ENCODE results near the gene CACFD1.

The CACFD1 gene

DNA sequence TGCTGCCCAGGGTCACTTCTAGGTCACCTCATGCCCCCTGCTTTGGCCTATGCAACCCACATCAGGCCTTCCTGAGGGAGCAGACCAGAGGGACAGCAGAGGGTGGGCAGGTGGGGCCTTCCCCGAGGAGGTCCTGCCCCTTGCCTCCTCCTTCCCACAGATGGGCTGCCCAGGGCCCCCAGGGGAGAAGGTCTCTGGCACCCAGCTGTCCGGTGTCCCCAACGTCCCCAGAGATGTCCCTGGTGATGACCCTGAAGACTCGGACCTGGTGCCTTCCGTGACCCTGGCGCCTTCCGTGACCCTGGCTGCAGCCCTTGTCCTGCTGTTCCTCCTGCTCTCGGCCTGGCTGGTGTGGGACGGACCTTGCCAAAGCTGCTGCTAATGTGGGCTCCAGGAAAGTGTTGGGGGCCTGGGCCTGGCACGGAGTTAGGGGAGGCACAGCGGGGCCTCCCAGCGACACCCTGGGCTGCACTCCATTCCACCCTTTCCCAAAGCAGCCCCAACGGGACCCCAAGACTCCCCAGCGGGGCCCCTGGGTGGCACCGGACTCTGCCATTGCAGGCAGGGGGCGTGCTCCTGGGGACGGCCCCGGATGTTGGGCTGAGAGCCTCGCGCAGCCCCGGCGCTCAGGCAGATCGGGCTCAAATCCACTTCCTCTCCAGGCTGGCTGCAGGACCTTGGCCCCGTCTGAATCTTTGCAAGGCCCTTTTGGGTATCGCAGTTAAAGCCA lies 25.9 kb downstream of the CACFD1 start:
- no peak for DNase-seq

DNA sequence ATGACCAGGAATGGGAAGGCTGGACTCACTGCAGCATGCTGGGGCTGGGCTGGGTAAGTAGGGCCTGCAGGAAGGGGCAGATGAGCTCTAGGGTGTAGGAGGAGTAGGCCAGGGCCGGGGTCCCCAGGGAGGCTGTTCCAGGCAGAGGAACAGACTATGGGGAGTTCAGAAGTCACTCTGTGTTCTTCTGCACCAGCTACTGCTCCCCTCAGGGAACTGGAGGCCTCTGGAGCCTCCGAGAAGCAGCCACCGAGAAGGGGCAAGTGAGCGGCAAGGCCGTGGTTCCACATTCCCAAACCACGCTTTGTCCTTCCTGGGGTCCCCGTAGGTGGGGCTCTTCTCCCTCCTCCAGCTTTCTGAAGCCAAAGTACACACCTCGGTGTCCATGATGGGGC lies 27.6 kb downstream of the CACFD1 start:
- no peak for DNase-seq

DNA sequence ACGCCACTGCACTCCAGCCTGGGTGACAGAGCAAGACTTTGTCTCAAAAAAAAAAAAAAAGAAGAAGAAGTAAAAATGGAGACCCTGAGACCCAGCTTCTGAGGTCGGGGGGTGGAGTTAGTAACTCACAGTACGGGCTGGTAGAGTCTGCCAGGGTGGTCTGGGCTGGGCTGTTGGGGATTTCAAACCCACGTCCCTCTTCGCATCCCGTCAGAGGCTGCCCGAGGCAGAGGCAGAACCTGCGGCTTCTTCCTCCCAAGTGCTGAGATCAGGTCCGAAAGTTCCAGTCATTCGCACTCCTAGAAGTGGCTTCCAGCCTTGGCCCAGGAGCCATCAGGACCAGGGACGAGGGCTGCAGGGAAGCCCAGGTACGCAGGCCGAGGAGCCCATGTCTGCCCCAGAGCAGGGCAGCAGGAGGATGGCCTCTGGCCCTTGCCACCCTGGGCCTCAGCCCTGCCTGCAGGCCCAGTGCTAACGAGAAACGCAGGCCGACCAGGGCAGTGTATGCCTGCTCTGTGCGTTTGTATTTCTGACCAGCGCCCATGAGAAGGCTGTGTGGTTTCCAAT lies 29.0 kb downstream of the CACFD1 start:
- no peak for DNase-seq

DNA sequence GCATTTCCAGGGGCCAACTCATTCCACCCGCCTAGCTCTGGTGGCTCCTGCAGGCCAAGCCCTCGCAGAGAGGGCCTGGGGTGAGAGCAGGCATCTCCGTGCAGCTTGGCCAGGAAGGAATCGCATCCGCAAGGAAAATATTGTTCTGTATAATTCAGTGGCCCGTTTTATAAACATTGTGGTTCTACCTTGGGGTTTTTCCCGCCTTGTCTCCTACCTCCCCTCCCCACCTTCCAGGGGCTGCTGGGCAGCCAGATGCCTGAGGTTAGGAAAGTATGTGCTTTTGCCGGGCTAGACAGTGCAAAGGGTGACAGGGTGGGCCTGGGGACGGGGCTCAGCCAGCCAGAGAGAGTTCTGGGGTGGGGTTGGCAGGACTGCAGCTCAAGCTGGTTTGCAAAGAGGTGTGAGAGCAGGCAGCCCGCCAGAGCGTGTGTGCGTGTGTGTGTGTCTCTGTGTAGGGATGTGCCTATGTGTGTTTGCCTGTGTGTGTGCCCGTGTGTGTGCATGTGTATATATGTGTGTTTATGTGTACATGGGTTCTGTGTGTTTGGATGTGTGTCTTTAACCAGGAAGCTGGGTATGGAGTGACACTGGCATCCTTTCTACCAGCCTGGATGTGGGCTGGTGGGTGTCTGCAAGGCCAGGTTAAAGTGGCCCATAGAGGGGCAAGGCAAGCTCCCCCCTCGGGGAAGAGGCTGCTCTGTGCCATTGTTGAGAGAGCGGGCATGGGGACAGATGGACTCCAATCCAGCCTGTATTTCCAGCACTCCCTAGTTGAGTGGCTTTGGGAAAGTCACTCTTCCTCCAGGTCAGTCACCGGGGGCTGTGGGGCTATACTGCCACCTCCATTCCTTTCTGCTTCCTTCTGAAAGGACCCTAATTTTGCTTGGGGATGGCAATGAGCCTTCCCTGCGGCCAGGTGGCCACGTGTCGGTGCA lies 29.7 kb downstream of the CACFD1 start:
- DNase-seq, result no peak

DNA sequence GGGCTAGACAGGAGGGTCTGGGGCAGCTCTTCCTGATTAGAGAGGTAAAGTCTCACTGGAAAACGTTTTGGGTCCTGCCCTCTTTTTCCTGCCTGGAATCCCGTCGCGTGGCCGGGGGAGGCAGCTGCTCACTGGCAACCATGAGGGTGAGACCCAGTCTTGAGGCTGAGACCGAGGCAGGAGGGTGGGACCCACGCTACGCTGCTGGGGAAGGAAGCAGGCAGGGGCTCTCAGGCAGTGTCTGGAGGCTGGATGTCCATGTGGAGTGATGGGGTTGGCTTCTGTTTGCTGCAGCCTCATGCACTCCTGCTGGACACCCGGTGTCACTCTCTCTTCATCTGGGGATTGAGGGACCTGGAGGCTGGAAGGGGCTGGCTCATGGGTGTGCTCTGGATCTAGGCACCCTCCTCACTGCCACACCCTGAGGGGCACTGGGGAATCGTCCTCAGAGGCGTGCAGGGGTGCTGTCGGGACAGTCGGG lies 30.5 kb downstream of the CACFD1 start:
- no peak for DNase-seq

DNA sequence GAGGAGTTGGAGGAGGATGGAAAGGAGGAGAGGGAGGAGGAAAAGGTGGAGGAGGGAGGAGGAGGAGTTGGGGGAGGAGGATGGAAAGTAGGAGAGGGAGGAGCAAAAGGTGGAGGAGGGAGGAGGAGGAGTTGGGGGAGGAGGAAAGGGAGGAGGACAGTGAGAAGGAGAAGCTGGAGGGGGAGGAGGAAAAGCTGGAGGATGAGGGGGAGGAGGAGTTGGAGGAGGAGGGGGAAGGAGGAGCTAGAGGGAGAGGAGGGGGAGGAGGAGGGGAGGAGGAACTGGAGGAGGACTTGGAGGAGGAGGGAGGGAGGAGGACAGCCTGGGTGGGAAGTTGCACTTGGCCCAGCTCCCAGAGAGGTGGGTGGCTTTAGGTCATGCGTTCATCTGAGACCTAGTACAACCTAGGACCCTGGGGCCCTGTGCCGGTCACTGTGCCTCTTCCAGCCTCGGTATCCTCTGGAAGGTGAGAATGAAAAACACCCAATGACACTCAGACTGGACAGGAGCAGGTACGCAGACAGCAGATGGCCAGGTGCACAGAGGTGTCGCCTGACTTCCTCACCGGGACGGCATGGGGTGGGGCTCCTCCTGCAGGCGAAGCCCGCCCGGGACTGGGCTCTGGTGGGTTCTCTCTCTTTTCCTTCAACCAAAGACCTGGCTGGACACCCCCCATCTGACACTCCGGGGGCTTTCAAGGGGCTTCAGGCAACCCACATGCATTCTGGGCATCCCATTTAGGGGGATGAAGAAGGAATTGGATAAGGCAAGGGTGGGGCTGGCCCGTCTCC lies 31.3 kb downstream of the CACFD1 start:
- DNase-seq, result no peak

DNA sequence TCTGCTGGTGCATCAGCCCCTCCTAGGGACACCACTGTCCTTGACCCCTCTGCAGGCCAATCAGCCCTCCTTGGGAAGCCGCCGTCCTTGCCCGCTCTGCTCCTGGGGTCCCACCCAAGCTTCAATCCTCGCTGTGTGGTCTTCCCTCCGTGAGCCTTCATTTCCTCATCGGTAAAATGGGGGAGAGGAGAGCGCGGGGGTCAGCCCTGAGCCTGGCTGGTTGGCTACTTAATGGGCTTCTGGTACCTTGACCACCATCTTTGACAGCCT lies 31.8 kb downstream of the CACFD1 start:
- no peak for DNase-seq

DNA sequence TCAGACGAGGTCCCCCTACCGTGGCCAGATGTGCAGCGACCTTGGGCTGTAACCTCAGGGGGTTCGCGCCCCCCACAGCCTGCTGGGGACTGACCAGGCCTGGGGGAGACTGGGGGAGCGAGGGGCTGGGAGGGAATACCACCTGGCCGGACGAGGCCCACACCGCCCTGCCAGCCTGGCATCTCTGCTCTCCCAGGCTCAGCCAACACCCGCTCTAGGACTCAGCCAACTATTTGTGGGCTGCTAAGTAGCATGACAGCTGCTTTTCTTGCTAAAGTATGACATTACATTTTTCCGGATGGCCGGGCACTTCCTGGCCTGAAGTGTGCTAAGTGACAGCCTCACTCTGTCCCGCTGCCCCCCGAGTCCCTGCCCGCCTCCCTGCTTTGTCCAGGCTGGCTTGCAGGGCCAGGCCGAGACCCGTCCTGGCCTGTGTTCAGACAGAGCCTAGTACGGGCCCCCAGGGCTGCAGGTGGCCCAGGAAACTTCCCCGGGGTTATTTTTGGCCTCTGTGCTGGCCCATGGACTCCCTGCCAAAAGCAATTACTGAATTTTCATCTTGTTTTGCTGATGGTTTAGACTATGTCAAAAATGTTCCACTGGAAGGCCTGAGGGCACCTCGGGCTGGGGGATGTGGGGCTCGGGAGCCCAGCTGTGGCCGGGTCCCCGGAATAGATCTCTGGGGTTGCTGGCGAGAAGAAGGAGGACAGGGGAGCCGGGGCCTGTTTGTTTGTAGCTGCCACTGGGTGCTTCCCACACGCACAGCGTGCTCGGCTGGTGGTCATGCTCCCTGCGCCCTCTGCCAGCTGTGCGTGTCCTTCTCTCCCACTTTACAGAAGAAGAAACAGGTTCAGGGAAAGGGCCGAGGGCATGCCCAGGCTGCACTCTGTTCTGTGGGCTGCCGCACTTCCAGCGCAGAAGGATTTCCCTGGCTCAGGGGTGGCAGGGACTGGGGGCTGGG lies 32.6 kb downstream of the CACFD1 start:
- no peak for DNase-seq

DNA sequence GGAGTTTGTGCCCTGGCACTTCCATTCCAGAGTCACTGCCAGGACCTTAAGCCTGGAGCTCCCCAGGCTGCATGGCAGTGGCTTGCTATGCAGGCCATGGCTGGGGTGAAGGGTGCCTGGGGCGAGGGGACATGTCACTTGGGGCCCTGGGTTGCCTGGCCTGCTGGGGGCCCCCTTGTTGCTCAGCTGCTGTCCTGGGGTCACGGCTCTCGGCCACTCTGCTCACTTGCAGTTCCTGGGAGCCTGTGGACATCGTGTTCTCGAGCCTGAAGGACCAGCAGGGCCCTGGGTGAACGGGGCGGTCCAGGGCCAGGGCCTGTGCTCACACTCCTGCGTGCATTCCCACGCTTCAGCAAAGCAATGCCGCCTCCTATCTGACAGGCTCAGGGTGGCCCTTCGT lies 33.6 kb downstream of the CACFD1 start:
- DNase-seq, result no peak

DNA sequence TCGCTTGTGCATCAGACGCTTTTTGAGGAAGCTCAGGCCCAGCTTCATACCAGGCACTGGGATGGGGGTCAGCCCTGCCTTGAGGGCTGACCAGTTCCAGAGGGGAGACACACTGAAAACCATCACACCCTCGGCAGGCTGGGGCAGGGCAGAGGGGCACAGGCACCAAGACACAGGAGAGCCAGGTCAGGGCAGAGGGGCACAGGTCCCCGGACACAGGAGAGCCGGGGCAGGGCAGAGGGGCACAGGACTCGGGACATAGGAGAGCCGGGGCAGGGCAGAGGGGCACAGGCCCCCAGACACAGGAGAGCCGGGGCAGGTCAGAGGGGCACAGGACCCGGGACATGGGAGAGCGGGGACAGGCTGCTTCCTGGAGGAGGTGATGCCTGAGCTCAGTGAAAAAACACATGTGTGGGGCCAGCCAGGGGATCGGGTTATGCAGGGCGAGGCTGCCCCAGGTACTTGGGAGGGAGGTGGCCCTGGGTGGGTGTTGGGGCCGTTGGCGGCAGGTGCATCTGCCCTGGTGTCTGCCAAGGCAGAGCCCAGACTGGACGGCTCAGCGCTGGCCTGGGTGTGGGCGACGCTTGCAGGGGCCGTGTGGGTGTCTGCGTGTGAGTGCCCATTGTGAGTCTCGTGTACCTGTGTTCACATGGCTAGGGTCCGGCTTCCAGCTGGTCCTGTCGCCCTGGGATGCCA lies 34.2 kb downstream of the CACFD1 start:
- no peak for DNase-seq

DNA sequence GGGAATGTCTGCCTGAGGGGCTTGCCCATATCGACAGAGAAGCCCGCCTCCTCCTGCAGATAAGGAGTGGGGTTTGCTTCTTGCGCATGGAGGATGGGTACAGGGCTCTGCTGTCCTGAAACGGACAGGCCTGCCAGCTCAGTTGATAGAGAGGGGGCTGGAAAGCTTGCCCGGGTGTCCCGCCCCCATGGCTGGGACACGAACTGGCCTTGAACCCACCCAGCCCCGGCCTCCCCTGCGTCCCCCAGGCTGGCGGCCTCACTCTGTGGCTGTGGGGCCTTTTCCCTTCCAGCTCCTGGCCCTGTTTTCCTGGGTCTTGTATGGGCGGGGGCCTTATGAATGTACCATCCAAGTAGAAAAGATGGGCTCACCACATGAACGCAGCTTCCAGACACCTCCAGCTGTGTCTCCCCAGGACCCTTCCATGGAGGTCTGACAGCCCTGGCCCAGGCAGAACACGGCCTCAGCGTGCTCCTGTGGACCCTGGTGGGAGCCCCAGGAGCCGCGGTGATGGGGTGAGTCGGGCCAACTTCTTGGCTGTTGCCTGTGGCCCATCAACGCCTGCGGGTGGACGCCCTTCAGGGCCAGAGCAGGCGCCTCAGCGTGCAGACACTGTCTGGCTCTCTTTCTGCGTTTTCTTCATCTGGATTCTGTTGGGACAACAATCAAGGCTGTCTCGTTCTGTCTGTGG lies 35.0 kb downstream of the CACFD1 start:
- DNase-seq, result no peak

DNA sequence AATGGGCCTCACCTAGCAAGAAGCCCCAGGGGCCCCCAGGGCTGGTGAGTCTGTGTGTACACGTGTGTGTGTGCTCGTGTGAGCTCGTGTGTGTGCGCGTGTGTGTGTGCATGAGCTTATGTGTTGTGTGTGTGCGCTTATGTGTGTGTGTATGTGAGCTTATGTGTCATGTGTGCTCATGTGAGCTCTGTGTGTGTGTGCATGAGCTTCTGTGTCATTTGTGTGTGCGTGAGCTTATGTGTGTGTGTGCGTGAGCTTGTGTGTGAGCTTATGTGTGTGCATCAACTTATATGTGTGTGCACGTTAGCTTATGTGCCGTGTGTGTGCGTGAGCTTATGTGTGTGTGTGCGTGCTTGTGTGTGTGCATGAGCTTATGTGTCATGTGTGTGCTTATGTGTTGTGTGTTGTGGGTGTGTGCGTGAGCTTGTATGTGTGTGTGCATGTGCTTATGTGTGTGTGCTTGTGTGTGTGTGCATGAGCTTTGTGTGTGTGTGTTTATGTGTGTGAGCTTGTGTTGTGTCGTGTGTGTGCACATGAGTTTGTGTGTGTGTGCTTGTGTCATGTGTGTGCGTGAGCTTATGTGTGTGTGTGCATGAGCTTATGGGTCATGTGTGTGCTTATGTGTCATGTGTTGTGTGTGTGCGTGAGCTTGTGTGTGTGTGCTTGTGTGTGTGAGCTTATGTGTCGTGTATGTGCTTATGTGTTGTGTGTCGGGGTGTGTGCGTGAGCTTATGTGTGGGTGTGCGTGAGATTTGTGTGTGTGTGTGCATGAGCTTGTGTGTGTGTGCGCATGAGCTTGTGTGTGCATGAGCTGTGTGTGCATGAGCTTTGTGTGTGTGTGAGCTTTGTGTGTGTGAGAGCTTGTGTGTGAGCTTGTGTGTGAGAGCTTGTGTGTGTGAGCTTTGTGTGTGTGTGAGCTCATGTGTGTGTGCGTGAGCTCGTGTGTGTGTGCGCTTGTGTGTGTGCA lies 35.8 kb downstream of the CACFD1 start:
- DNase-seq, result no peak

DNA sequence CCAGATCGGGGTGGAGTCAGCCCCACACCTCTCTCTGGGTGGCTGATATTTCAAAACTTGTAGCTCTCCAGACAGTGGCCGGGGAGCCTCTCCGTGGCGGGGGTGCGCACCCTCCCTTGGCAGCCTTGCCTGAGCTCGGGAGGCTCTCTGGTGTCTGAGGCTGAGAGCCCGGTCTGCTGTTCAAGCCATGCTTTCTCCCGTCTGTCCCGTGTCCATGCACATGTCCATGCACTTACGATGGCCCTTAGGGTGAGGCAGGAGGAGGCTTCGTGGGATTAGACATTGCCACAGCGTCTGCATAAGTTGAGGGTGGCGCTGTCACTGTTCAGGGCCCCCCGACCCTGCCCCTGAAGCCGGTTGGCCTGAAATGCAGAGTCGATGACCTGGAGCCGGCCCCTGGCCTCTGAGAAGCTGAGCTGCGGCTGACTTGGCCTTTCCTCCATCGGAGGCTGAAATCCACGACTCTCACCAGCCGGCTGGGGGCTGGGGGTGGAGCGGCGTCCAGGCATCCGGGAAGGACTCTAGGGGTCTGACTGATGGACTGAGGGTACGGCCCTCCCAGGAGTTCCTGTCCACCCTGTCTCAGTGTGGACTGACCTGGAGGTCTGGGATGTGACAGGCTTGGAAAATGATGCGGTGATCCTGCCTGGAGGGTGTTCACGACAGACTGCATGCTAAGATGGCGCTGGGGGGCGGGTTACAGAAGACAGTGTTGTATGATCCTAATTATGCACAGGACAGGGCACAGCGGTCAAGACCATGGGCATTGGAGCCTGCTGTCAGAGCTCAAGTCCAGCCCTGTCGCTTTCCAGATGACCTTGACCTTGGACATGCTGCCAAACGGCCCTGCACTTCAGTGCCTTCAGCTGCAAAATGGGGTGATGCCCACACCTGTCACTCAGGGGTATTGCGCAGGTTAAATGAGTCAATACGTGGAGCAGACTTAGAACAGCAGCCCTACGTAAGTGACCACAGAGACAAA lies 37.4 kb downstream of the CACFD1 start:
- no peak for DNase-seq

DNA sequence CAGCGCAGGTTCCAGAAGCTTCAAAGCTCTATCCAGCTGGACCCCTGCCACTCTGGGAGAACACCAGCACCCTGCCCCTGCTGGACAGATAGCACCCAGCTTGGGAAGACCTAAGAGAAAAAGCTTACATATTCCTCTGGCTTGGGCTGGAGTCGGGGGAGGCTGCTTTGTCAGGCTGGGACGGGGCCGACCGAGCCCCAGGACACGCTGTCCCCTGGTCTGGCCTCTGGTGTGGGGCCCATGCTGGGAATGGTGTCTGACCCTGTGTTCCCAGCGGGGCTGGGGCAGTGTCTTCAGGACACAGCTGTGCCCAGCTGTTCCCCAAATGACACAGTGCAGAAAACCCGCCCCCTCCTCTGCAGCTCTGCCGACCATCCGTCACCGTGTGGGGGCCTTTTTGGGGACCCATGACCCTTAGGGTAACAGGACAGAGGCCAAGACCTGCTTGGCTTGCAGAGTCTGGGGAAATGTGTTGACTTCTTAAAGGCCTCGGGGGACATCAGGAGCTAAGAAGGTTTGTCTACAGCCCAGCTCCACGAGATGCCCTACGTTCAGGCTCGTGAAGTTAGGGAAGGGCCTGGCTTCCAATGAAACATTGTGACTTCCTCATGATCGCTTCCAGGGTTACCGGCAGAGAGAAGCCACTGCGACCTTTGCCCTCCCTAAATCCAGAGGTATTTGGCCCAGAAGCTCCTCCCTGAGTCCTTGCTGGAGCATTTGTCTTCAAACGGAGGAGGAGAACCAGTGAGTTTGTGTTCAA lies 39.5 kb downstream of the CACFD1 start:
- no peak for DNase-seq

DNA sequence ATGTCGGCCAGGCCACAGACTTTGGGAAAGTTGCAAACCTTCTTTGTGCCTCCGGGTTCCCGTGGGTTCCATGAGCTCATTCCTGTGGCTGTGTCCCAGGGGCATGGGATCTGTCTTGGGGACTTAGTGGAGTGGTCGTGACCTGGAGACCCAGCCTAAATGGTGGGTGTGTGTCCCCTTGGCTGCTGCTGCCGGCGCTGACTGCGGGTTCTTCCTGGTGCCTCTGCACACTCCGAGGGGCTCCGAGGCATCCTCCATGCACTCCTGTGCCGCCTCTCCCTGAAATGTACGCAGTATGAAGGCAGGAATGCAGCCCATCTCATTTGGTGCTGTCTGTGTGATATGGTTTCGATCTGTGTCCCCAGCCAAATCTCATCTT lies 40.1 kb downstream of the CACFD1 start:
- no peak for DNase-seq

DNA sequence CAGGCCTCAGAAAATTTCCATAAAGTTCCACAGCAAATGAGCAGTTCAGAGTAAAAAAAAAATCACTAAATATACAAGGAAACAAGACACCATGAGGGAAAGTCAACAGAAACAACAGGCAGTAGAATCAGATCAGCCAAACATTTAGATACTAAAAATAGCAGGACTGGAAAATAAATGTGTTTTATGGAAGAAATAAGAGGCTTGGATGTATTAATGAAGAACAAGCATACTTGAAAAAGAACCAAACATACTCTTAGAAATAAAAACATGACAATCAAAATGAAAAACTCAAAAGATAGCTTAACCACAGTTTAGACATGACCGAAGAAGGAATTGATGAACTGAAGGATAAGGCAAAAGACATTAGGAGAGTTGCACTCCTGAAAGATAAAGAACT lies 42.3 kb downstream of the CACFD1 start:
- no peak for DNase-seq

DNA sequence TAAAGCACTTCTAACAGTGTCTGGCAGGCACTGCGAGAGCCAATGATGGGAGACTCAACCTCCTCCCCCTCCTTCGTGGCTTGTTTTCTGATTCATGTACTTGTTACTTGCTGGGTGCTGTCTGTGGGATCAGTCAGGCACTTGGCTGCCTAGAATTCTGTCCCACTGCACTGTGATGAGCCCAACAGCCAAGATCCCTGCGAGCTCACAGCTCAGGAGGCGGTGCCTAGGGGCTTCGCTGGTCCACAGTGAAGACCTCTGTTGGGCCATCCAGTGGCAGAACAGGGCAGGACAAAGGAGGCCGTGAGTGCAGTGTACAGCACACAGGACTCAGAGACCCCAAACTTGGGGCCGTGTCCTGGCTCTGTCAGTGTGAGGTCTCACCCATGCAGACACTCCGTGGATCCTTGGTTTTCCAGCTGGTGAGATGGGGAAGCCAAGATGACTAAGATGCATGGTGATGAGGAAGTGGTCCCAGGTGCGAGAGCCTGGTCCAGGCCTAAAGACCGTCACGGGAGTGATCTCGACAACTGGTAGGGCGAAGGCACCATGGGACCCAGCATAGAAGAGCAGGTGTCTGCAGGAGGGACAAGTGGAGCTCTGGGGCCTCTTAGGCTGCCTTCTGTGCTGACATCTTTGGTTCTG lies 45.5 kb downstream of the CACFD1 start:
- no peak for DNase-seq

Data from T-helper 9 cell (primary cell).